ENCODE results near the gene RGR.
"Not testable (repeated sequence)": the region's sequence is repeated elsewhere in the genome, so short reads cannot be mapped to it uniquely, and the experiment has no call there.

The RGR gene

DNA sequence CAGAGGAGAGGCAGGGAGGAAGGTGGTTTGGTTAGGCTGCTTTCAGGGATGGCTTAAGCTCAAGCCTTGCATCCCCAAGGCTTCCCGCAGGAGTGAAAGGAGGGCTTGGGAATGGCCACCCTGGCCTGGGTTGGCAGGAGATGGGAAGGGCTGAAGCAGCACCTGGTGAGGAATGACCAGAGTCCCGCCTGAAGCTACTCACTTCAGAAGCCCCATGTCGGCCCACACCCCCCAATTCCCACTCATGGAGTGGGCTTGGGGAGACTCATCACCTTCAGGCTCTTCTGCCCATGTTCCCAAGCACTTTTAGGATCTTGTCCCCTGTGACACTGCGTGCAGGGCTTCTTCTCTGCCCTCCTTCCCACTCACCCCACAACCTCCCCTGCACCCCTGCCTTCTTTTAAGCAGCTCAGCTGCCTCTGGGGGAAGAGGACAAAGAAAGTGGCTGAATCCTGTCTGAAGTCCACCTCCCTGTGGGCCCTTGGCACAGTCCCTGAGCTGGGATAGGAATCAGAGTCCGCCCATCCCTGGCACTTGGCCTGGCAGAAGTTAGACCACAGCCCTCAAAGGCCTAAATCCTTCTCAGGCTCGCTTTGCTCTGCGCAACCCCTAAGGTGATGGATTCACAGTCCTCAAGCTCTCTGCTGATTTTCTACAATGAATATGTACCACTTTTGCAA, 16.5 kb downstream of the RGR start:
- no peak for DNase-seq

- DNase-seq: no peak
These were observed 17.5 kb downstream of the RGR start for GRCh38 chr10:84262190-84262956.

DNA sequence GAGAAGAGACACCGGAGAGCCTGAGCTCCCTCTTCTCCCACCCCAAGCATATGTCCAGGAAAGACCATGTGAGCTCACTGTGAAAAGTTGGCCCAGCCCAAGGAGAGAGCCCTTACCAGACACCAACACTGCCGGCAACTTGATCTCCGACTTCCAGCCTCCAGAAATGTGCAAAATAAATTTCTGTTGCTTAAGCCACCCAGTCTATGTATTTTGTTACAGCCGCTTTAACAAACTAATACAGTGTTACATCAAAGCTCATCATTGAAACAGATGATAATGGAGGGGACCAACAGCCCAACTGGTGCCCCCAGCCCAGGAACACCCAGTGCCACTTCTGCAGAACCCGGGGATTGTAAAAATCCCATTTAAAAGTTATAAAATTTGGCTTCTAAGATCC, 18.9 kb downstream of the RGR start:
- DNase-seq: no peak

DNA sequence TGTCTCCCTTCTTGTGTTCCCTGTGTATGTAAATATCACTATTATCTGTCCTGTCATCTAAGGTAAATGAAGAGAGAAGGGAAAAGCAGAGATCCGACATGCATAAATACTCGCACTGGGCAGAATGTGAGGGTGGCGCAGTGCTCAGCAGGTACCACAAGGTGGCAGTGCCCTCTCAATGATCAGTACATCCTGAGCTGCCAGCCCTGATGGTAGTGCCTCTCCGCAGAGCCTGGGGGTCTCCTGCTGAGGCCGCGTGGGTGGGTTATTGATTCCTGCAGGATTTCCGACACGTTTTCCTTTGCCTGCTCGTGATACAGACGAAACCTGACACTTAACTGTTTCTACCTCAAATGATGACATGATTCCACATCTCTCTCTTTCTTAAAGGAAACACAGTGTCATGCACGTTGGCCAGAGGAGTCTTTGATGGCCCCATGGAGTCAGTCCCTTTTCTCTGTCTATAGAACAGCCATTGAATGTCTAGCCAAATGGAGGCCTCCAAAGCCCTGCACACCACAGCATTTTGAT, 19.8 kb downstream of the RGR start:
- peak; percentile 39 for DNase-seq

GRCh38 chr10:84265418-84265817, 20.6 kb downstream of the RGR start:
- DNase-seq: peak; percentile 25

GRCh38 chr10:84267503-84268126, 22.8 kb downstream of the RGR start:
- DNase-seq: no peak

- DNase-seq: no peak
These were observed 24.3 kb downstream of the RGR start for GRCh38 chr10:84269162-84269561.

GRCh38 chr10:84269773-84270172, 24.9 kb downstream of the RGR start:
- DNase-seq: no peak

GRCh38 chr10:84270708-84271107, 25.9 kb downstream of the RGR start:
- DNase-seq: no peak

- DNase-seq: not testable (repeated sequence)
These were observed 35.1 kb downstream of the RGR start for GRCh38 chr10:84279876-84280475.

DNA sequence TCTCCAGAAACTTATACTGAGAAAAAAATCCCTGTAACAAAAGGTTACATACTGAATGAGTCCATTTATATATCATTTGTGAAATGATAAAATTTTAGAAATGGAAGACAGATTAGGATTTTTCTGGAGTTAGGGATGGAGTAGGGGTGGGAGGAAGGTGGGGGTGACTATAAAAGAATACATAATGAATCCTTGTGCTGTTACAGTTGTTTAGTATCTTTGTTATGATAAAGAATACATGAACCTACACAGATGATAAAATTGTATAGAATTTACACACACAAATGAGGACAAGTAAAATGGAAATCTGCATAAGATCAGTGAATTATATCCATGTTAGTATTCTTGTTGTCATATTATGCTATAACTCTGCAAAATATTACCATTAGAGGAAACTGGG, 41.8 kb downstream of the RGR start:
- DNase-seq: no peak

DNA sequence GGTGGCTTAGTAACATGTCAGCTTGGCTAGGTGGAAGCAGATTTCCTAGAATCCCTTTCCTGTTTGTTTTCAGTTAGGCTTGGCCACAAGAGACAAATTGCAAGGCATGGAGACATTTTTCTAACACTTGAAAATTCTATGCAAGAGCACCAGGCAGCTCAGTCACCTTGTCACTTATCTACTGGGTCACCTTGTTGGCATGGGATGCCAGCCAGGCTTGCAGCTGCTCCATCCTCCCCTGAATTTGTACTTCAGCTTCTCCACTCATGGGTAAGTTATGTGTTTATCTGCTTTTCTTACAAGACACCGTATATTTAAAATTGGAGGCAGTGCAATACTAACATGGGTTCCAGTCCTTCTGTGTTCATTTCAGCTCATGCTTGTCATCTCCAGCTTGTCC, 43.3 kb downstream of the RGR start:
- no peak for DNase-seq

GRCh38 chr10:84289521-84290200, 44.8 kb downstream of the RGR start:
- no peak for DNase-seq

DNA sequence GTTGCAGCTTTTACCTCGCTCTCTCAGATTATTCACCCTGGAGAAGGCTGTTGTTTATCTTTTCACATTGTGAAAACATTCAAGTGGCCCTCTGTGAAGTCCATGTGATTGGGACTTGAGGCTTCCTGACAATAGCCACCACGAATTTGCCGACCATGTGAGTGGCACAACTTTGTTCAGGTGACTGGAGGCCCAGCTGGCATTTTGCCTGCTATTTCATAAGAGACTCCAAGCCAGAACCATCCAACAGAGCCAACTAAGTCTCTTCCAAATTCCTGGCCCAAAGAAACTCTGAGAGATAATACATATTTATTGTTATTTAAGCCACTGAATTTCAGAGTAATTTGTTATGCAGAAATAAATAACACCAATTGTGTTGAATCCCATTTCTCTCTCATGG, 45.4 kb downstream of the RGR start:
- DNase-seq: no peak

DNA sequence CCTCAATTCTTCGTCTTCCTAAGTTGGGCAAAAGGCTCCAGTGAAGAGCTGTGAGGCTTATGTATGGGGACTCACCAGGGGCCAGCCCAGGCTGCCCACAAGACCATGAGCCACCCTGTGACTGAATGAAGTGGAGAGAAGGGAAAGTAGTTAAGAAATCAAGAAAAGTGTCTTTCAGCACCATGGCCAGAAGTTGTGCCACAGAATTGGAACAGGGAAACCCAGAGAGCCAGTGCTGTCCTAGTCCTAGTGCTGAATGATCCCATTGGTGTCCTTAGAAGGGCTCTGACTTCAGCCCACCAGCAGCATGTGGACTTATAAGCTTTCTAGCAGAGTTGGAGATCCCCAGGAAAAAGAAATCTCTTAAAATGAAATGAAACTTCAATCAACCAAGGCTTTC, 46.5 kb downstream of the RGR start:
- DNase-seq: no peak

GRCh38 chr10:84292502-84292901, 47.6 kb downstream of the RGR start:
- DNase-seq: no peak

- DNase-seq: no peak
These were observed 48.3 kb downstream of the RGR start for GRCh38 chr10:84293171-84293570.

- no peak for DNase-seq
These were observed 48.7 kb downstream of the RGR start for GRCh38 chr10:84293574-84294016.

DNA sequence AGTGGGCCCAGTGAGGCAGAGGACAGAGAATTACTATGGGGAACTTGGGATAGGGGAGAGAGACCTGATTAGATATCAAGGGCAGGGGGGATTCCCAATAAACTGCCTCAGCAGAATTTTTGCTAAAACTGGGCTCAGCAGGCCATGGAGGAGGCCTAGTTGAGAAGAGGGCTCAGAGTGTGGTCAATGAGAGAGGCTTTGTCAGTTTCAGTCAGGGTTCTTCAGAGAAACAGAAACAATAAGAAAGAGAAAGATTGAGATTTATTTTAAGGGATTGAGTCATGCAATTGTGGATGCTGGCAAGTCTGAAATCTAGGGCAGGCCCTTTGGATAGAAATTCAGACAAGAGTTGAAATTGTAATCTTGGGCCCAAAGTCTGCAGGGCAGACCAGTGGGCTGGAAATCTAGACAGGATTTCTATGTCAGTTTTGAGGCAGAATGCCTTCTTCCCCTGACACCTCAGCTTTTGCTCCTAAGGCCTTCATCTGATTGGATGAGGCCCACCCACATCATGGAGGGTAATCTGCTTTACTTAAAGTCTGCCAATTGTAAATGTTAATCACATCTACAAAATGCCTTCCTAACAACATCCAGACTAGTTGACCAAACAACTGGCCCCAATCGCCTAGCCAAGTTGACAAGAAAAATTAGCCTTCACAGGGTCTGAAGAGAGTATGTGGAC, 50.1 kb downstream of the RGR start:
- DNase-seq: no peak

DNA sequence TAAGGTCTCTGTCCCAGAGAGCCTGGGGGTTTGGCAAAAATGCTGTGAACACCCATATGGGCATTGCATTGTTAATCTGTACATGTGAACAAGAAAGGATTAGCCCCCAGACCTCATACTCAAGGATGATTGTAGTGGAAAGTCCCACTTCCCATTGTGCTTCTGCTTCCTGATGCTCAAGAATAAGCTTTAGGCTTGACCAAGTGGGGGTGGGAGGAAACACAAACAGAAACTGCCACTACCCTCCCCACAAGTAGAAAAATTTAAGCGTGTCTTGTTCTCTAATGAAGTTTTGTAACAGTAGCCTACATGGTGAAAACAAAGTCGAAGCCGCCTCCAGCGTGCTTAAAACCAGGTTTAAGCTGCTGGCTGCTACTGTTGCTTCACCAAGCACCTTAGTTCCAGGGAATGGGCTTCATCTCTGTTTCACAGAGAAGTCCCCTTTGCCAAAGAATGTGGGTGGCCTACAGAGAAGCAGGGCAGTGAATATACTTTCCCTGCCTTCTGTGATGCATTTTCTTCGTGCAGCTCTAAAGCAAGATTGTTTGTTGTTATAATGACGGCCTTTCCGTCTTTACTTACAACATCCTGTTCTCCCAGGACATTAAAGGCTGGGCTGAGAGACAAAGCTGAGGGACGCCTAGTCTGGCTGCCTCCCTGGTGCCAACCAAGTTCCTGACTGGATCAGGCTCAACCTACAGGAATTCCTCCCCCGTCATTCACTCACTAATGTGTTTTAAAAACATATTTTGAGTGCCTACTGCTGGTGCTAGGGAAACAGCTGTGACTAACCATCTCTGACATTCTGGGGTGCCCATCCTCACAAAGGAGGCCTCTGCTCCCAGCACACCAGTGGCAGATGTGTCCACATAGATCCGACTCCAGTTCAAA, 51.5 kb downstream of the RGR start:
- no peak for DNase-seq

DNA sequence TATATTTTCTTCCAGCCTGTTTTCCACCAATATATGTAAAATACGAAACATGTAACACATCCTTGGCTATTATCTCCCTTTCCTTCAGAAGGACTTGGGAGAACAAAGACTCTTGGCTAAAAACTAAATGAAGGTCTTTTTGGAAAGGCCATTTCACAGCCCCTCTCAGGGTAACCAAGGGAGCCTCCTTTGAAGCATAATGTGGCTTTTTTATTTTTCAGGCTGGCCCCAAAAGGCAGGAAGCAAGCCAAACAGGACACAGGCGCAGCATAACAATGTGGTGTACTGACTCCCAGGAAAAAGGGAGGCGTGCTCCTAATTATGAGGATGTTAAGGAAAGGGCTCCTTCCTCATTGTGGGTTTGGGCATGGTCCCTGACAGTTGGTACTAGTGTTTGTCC, 53.2 kb downstream of the RGR start:
- DNase-seq: no peak

Measured in SHP77 treated with DMSO at 0.1 percent for 48 hours (cell line).